Retina (tissue), 1 donor: ENCODE data around the gene NOVA2.

Source experiments
- DNase-seq: peaks from one replicate; pipeline ENCODE4 v3.0.0-alpha.2; 2016

The NOVA2 gene

GRCh38 chr19:45889210-45889885, 84.3 kb downstream of the NOVA2 start:
- DNase-seq, result no peak

GRCh38 chr19:45887200-45887710, 86.4 kb downstream of the NOVA2 start:
- DNase-seq, result no peak

- DNase-seq, result peak; percentile 96
These were observed 87.1 kb downstream of the NOVA2 start for GRCh38 chr19:45886427-45887199.

- DNase-seq, result peak; percentile 96
These were observed 87.9 kb downstream of the NOVA2 start, which contains the start of gene IRF2BP1 for GRCh38 chr19:45885556-45886426. Gene IRF2BP1 (minus strand): TSS chr19:45886141. CDS start chr19:45885774, 367 bp downstream.

- DNase-seq, result peak; percentile 21
These were observed 88.7 kb downstream of the NOVA2 start for GRCh38 chr19:45884682-45885555.

GRCh38 chr19:45883881-45884681, 89.6 kb downstream of the NOVA2 start:
- no peak for DNase-seq
